ENCODE data around the gene PYY.

The PYY gene

GRCh38 chr17:43916385-43916784 lies 37.4 kb downstream of the PYY start:
- DNase-seq = no peak
- no peak overlapping the region for H3K27ac ChIP-seq
- no peaks in the 10 kb centered on the region for H3K36me3 ChIP-seq
- no peaks in the 10 kb centered on the region for H3K9me3 ChIP-seq
- H3K4me1 ChIP-seq = peaks cover 0 to 13% (median 4%) of the 10 kb centered on the region in 4 donors
- peaks cover 0 to 32% of the 10 kb centered on the region in 2 donors for H3K27me3 ChIP-seq
- no peak overlapping the region for H3K4me3 ChIP-seq
- TF ChIP-seq CTCF (IDR thresholded peaks at IDR 0.05) = no peak
- intact Hi-C loops (cut with DNase I; ENCODE audit: low total_unique reads) = no loop called here

GRCh38 chr17:43915559-43915958 lies 38.2 kb downstream of the PYY start:
- Histone ChIP-seq H3K4me3 (no peak overlapping the region), H3K27me3 (peaks cover 0 to 26% of the 10 kb centered on the region in 2 donors), H3K9me3 (no peaks in the 10 kb centered on the region), H3K27ac (no peak overlapping the region), H3K36me3 (no peaks in the 10 kb centered on the region), H3K4me1 (peaks cover 0 to 13% (median 4%) of the 10 kb centered on the region in 4 donors)
- intact Hi-C loops (cut with DNase I; ENCODE audit: low total_unique reads) = no loop called here
- DNase-seq = no peak
- TF ChIP-seq CTCF (IDR thresholded peaks at IDR 0.05) = no peak

GRCh38 chr17:43914451-43914850 lies 39.3 kb downstream of the PYY start:
- H3K27me3 ChIP-seq = peaks cover 0 to 22% of the 10 kb centered on the region in 2 donors
- H3K9me3 ChIP-seq = no peaks in the 10 kb centered on the region
- H3K36me3 ChIP-seq = no peaks in the 10 kb centered on the region
- no peak overlapping the region for H3K27ac ChIP-seq
- no peak for TF ChIP-seq CTCF (IDR thresholded peaks at IDR 0.05)
- intact Hi-C loops (cut with DNase I; ENCODE audit: low total_unique reads) = no loop called here
- no peak overlapping the region for H3K4me3 ChIP-seq
- no peak for DNase-seq
- H3K4me1 ChIP-seq = peaks cover 0 to 13% (median 4%) of the 10 kb centered on the region in 4 donors

- DNase-seq = no peak
- Histone ChIP-seq H3K36me3 (no peaks in the 10 kb centered on the region), H3K4me3 (no peak overlapping the region), H3K4me1 (peaks cover 0 to 15% (median 6%) of the 10 kb centered on the region in 4 donors), H3K27me3 (peaks cover 0 to 22% of the 10 kb centered on the region in 2 donors), H3K9me3 (no peaks in the 10 kb centered on the region), H3K27ac (no peak overlapping the region)
- intact Hi-C loops (cut with DNase I; ENCODE audit: low total_unique reads) = no loop called here
- TF ChIP-seq CTCF (IDR thresholded peaks at IDR 0.05) = no peak
Observed at GRCh38 chr17:43913584-43913983, 40.2 kb downstream of the PYY start.

- Histone ChIP-seq H3K27me3 (peaks cover 0 to 22% of the 10 kb centered on the region in 2 donors), H3K36me3 (no peaks in the 10 kb centered on the region), H3K27ac (no peak overlapping the region), H3K9me3 (no peaks in the 10 kb centered on the region), H3K4me3 (no peak overlapping the region), H3K4me1 (peaks cover 0 to 18% (median 10%) of the 10 kb centered on the region in 4 donors)
- no peak for DNase-seq
- intact Hi-C loops (cut with DNase I; ENCODE audit: low total_unique reads) = no loop called here
- no peak for TF ChIP-seq CTCF (IDR thresholded peaks at IDR 0.05)
Observed at GRCh38 chr17:43912635-43913304, 41.0 kb downstream of the PYY start.

All from tibial artery (tissue), 4 donors.